Colonic mucosa (tissue), 4 donors: ENCODE data around the gene ADAMTS17. TPM values are rescaled to one million over a fixed set of nuclear protein-coding genes. Genes with fewer than 3 reads are reported as not detected.

Experiments used
- DNase-seq: peaks from one replicate; pipeline ENCODE4 v3.0.0-alpha.2; 2020
- H3K27ac ChIP-seq: fragments of 200-600 bp; one replicate; pipeline ENCODE4 v1.8.0; 2021
- H3K27me3 ChIP-seq: fragments of 200-600 bp; one replicate; pipeline ENCODE4 v1.8.0; 2021
- H3K36me3 ChIP-seq: fragments of 200-600 bp; one replicate; pipeline ENCODE4 v1.8.0; 2021
- H3K4me1 ChIP-seq: fragments of 200-600 bp; one replicate; pipeline ENCODE4 v1.8.0; 2021; ENCODE audit warnings: mild to moderate bottlenecking
- H3K4me3 ChIP-seq: fragments of 200-600 bp; one replicate; pipeline ENCODE4 v1.8.0; 2021
- H3K9ac ChIP-seq, 2 donors: one replicate each; pipeline ENCODE4 v1.7.0; 2013; ENCODE audit warnings: control low read depth in 2 of 2, low read depth in 2 of 2, low read length in 2 of 2
- H3K9me3 ChIP-seq: fragments of 200-600 bp; one replicate; pipeline ENCODE4 v1.8.0; 2021
- intact Hi-C: fragments of 100-400 bp; cut with DNase I; formaldehyde crosslinking; loops from one replicate; pipeline ENCODE4 v1.14.1; 2022
- total RNA-seq, 2 donors: library from RNA; stranded (reverse); fragmentation: NEBNext Ultra II Directional in 1 of 2; extraction: Animal tissue kit (Norgen Biotek cat#: 25700) in 1 of 2; gene quantifications; one replicate each; pipeline ENCODE4 v1.2.1, GENCODE V29; 2021
- TF ChIP-seq, protein P1 (sequence below): fragments of 200-600 bp; IDR thresholded peaks from one replicate; pipeline ENCODE4 v1.8.0; 2022; ENCODE audit warnings: antibody characterized with exemption, mild to moderate bottlenecking
- donor health status: healthy.
- donor health status: DM: no; HTN: no; CAD: no.
- donor health status: DM: no; HTN: no; CAD: no.

ADAMTS17 gene
- total RNA-seq, 2 donors from 2014 or later = 4.2 to 8.3 TPM

DNA sequence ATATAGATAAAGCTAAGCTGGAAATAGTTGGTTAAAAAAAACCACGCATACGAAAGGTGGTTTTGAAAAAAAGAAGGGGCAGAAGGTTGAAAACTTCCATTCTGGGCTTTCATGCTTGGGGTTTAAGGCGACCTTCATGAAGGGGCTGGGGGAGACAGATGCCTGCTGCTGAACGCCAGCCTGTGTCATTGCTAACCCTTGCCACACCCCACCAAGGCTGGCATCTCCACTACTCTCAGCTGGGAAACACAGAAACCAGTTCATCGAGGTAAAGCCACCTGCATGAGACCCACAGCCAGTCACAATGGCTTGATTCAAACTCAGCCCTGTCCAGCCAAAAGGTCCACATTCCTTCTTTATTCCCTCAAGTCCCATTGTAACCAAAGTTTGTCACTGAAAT lies 78.7 kb downstream of the ADAMTS17 start:
- H3K4me1 ChIP-seq = no peaks in the 10 kb centered on the region
- intact Hi-C loops = no loop called here
- no peak overlapping the region for H3K9ac ChIP-seq
- no peak overlapping the region for H3K27ac ChIP-seq
- H3K36me3 ChIP-seq = no peaks in the 10 kb centered on the region
- DNase-seq = peak; percentile 6
- H3K4me3 ChIP-seq = no peak overlapping the region
- TF ChIP-seq, protein P1, sequence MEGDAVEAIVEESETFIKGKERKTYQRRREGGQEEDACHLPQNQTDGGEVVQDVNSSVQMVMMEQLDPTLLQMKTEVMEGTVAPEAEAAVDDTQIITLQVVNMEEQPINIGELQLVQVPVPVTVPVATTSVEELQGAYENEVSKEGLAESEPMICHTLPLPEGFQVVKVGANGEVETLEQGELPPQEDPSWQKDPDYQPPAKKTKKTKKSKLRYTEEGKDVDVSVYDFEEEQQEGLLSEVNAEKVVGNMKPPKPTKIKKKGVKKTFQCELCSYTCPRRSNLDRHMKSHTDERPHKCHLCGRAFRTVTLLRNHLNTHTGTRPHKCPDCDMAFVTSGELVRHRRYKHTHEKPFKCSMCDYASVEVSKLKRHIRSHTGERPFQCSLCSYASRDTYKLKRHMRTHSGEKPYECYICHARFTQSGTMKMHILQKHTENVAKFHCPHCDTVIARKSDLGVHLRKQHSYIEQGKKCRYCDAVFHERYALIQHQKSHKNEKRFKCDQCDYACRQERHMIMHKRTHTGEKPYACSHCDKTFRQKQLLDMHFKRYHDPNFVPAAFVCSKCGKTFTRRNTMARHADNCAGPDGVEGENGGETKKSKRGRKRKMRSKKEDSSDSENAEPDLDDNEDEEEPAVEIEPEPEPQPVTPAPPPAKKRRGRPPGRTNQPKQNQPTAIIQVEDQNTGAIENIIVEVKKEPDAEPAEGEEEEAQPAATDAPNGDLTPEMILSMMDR = no peak
- no peaks in the 10 kb centered on the region for H3K9me3 ChIP-seq
- H3K27me3 ChIP-seq = no peaks in the 10 kb centered on the region

DNA sequence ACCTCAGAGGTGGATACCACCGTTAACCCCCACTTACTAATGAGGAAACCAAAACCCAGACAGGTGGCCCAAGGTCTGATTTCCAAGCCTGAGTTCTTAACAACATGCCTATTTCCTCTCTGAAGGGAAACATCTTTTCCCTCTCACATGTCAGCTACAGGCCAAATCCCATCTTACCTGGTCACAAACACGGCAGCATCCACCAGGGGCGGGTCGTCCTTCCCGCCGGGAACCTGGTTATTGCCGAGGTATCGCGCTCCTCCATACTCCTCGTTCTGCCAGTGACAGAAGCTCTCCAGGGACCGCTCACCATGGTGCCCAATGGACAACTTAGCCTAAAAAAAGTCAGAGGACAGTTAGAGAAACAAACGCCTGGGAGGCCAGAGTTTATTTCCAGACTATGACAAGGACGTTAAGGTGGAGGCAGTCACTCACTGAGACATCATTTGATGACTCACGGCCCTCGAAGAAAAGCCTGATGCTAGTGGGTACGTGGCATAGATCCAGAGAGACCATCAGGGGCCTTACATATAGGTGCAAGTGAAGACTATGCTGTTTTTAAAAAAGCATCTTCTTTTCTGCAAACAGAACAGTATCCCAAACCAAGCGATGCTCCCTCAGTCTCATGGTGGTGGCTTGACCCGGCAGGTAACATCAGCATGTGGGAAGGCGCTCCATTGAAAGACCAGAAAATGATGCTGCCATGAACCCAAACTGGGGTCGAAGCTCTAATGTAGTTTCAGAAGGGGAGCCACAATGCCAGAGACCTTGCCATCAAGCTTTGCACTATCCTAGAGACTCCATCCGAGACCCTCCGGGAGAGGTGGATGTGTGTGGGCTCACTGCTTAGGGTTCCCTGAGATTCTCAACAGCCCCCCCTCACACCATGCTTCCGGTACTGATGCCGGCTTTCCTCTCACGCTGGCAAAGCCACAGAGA lies 80.2 kb downstream of the ADAMTS17 start:
- H3K27me3 ChIP-seq = no peaks in the 10 kb centered on the region
- no peaks in the 10 kb centered on the region for H3K9me3 ChIP-seq
- TF ChIP-seq, protein P1 = no peak
- peak; percentile 4 for DNase-seq
- no peak overlapping the region for H3K27ac ChIP-seq
- no peak overlapping the region for H3K9ac ChIP-seq
- H3K4me1 ChIP-seq = no peaks in the 10 kb centered on the region
- intact Hi-C loops = no loop called here
- H3K36me3 ChIP-seq = no peaks in the 10 kb centered on the region
- H3K4me3 ChIP-seq = no peak overlapping the region

DNA sequence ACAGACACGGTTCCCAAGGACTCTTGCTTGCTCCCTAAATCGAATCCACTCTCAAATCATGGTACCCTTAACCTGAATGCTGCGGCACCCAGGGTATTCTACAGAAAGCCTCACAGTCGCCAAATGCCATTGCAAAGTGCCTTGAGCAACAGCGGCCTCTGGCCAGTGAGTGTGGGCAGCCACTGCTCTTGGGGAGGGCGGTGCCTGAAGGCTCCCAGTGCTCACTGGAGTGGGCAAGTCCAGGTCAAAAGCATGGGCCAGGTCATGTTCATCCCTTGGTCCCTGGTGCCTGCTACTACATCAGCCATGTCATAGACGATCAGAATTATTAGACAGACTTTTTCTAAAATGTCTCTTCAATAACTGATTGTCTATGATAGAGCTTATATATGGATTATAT lies 82.5 kb downstream of the ADAMTS17 start:
- Histone ChIP-seq H3K4me3 (no peak overlapping the region), H3K4me1 (no peaks in the 10 kb centered on the region), H3K27ac (no peak overlapping the region), H3K36me3 (no peaks in the 10 kb centered on the region), H3K27me3 (no peaks in the 10 kb centered on the region), H3K9me3 (no peaks in the 10 kb centered on the region), H3K9ac (no peak overlapping the region)
- intact Hi-C loops = no loop called here
- TF ChIP-seq, protein P1 = no peak
- no peak for DNase-seq

DNA sequence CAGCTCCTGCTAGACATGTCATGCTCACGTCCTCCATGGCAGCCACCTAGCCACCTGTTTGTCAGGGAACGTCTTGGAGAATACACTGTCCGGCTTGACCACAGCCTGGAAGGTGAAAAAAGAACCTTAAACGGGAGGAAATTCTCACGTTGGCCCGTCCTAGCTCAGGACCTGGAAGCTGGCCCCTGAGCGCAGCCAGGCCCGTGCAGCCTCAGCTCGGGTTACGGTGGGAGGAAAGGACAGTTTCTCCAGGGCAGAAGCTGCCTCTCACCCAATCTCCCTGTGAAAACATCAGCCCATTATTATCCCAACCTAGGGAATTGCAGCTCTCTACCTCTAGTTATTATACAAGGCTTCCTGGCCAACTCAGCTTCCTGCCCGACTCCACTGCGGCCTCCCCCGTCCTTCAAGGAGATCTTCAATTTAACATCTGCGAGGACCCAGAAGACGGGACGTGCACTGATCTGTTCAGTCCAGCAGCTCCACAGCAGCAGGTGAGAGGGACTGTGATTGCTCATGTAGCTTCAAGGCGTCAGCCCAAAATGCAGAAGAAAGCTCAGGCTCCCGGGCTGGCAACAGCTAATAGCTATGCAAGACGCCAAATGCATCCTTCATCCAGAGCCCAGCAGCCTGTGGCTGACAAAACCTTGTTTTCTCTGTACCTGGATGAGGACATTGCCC lies 84.7 kb downstream of the ADAMTS17 start:
- H3K9me3 ChIP-seq = no peaks in the 10 kb centered on the region
- H3K27ac ChIP-seq = no peak overlapping the region
- intact Hi-C loops = no loop called here
- H3K27me3 ChIP-seq = no peaks in the 10 kb centered on the region
- TF ChIP-seq, protein P1 = no peak
- H3K9ac ChIP-seq = no peak overlapping the region
- DNase-seq = no peak
- H3K4me1 ChIP-seq = no peaks in the 10 kb centered on the region
- no peak overlapping the region for H3K4me3 ChIP-seq
- no peaks in the 10 kb centered on the region for H3K36me3 ChIP-seq

DNA sequence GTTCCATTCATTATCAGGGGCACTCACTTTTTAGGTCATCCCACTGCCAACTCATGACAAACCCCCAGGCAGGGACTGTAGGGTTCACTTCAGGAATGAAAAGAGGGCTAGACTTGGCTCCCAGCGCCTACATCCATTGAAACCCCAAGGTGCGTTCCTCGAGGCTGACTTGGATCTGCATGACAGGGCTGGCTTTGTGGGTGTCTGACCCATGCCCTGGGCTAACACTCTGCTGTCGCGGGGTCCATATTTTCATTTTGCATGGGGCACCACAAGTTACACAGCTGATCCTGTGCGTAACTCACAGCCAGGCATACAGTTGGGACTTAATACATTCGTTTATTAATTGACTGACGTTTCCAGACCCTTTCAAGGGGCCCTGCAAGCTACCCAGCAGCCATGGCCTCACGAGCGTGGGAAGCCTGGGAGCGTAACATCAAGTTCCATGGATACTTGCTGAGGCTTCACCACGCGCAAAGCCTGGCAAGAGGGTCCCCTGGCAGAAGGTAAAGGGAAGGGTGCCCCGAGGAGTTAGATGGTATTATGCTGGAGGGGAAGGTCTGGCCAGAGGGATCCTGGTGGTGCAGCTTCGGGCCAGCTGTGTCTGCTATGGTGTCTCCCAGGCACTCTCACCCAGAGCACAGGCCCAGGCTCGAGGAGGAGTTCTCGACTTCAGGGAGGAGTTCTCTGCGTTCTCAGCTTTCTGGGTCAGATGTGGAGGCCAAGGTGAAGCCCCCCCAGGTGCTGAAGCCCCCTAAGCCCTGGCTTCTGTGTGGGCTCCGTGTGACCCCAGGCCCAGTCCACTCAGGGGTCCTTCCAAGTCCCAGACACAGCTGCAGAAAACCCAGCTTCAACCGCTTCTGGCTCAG lies 85.4 kb downstream of the ADAMTS17 start:
- no peak for DNase-seq
- TF ChIP-seq, protein P1 = no peak
- Histone ChIP-seq H3K27me3 (no peaks in the 10 kb centered on the region), H3K27ac (no peak overlapping the region), H3K36me3 (no peaks in the 10 kb centered on the region), H3K9me3 (no peaks in the 10 kb centered on the region), H3K4me1 (no peaks in the 10 kb centered on the region), H3K4me3 (no peak overlapping the region), H3K9ac (no peak overlapping the region)
- intact Hi-C loops = no loop called here
